Hematopoietic multipotent progenitor cell treated with erythropoietin and hydrocortisone succinate and interleukin-3 and kit ligand, for 6 days (in vitro differentiated cells): ENCODE measurements around the gene ZDHHC1.
"Not testable (repeated sequence)": the region's sequence is repeated elsewhere in the genome, so short reads cannot be mapped to it uniquely, and the experiment has no call there.

ENCODE experiments used
- DNase-seq: peaks from one replicate; pipeline ENCODE4 v3.0.0-alpha.2; 2015

The ZDHHC1 gene

DNA sequence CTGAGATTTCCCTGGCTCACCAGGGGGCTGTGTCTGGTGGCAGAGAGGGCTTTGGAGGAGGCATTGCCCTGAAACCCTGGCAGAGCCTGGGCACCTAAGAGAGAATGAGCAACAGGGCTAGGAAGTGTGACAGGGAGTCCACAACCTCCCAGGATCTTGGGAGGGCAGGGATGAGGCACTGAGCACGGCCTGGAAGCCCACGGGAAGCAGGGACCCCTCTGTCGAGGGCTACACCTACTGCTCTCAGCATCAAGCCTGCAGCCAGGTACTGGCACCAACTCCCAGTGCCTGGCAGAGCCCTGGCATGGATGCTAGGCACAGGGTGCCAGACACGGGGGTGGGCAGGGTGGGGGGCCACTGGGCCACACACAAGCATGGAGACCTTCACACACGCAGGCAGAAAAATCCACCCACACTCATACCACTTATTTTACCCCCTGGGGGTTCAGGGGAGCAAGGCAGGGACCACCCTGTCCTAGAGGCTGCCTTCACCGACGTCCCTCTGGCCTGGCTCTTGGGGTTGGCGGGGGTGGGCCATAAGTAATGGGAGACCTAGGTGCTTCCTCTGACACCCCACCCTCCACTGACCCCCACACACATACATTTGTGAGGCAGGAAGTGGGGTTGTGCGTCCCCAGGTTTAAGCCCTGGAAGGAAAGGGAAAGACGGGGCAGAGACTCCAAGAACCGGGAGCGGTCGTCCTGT lies 13.7 kb upstream of the ZDHHC1 start:
- no peak for DNase-seq

DNA sequence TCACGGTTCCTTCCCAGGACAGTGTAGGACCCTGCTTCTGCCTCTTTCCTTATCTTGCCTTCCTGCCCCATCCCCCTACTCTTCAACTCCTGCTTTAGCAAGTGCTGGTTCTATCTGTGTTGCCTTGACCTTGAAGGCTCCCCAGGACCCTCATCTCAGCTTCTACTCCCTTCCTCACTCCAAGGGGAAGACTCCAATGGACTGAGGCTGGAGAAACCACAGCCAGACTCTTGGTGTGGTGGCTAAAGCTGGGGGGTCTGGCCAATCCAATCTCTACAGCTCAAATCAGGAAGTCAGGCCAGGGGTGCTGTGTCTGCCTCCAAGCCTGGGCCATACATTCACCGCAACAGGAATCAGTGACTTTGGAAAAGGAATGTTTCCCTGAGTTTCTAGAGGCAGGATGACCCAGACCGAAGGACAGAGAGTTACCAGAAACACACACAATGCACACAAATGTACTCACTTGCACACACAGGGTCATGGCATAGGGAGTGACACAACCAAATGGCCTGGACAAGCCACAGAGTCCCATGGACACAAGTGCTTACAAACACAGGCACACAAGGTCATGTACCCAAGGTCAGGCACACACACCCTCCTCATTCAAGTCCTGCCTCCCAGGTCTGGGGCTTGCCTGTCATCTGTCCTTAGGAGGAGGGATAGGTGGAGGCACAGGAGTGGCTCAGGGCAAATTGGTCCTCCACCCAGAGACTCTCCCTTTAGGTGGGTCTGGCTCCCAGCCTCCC lies 12.9 kb upstream of the ZDHHC1 start:
- no peak for DNase-seq

DNA sequence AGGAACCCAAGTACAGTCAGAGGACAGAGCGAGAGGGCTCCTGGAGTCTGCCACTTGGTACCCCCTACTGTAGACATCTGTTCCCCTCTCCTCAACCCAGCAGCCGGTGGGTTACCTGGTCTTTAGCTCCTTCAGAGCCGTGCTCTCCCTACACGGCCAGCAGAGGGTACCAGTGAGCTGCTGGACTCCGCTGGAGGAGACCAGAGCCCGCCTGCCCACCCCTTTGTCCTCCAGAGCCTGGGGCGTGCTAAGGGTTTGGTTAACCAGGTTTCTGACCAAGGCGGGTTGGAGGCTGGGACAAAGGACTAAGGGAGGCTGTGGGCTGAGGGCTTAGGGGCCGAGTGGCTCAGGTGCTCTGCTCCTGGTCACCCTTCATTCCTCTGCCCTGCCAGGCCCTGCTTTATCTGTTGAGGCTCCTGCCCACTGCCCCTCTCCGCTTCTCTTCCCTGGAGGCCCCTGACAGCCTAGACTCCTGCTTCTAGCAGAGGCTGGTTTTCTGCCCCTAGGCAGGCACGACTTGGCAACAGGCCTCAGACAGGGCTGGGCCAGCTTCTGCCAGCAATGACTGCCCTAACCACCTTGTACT lies 12.0 kb upstream of the ZDHHC1 start:
- peak; percentile 84 for DNase-seq

DNA sequence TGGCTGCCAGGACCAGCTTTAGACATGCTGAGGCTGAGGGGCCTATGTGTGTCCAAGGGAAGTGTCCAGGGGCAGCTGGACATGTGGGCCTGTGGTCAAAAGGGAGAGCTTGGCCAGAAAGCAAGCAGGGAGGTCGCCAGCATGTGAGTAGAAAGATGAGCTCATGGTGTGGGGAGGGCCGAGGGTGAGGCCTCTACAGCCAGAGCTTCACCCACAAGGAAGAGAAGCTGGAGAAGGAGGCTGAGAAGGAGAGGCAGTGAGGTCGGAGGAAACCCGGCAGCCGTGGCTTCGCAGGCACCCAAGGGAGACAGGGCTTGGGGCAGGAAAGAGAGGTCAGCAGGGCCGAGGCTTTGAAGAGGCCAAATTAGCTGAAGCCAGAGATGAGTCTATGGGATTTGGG lies 10.7 kb upstream of the ZDHHC1 start:
- no peak for DNase-seq

DNA sequence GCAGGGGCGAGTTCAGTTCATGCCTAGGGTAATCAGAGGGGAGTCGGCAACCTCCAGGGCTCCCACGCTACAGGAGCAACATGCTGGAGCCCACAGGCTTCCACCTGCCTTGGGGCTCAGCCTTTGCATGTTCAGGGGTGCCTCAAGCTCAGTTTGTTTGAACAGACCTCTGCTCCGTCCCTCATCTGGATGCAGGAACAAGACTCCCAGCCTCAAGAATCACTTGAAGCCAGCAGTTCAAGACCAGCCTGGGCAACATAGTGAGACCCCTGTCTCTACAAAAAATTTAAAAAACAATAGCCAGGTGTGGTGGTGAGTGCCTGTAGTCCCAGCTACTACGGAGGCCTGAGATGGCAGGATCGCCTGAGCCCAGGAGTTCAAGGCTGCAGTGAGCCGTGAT lies 9.7 kb upstream of the ZDHHC1 start:
- DNase-seq: no peak

DNA sequence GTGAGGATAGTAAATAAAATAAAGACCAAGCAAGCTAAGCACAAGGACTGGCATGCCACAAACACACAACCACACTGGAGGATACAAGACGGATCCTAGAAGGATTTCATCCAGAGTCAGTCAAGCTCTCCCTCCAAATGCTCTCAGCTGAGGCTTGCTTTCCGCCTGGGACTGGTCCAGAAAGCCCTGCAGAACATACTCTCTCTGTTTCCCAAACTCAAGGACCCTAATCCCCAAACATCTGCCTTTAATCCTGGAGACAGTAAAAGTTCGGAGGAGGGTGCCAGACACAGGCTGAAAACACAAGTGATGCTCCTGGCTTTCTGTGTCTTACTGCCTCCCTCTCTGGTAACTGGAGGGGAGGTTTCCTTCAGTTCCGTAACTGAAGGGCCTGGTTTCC lies 9.3 kb upstream of the ZDHHC1 start:
- no peak for DNase-seq

DNA sequence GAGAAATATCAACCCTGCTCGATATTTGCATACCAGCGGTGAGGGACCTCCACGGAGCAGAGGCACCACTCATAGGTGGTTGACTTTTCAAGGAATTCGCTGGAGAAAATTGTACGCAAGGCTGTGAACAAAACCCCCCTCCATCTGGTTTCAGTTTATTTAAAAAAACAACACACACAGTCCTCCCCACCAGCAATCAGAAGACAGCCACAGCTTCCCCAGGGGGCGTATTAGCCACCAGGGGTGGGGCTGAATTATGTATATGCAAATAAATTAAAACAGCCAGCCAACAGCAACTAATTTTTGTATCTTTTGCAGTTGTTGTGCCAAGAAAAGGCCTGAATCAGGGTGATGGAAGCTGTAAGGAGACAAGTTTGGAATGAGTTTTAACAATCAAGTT lies 8.8 kb upstream of the ZDHHC1 start:
- DNase-seq: no peak

DNA sequence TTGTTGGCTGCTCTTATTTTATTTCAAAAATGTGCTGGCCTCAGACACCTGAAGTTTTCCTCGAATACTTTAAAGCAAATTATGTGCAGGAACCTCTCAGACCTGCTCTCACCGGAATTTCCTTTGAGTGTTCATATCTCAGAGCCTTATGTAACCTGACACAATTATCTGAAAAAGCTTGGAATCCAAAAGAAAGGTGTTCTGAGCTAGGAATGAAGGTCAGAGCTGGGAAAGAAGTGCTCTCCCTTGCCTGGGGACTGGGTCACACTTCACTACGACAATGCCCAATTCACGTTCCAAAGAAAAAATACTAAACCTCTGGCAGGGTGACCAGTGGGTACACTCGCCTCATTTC lies 8.0 kb upstream of the ZDHHC1 start:
- no peak for DNase-seq

DNA sequence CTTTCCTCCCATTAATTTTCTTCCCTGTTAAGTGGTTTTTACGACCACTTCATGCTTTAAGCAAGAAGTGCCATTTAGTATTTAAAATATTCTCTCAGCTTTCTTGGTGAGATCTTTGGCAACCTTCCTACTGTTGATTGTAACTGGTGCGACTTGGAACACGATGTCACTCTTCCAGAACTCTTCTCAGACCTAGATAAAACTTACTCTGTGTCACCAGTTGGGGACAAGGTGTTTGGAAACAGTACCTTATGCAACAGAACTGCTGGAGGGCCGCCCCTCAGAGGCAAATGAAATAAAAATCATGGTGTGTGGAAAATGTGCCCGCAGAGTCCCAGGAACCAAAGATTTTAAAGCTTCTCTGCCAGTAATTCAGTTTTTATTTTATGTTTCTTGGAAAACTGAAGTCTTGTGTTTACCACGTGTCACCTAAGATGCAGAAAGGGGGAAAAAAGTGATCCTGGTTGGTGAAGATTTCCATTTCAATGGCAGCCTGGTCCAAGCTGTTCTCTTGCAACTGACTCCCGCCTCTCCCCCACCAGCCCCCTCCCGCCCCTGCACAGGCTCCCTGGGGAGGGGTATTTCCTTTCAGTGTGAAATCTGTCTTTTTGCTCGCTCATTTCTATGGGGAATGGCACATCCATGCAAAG lies 7.5 kb upstream of the ZDHHC1 start:
- DNase-seq: no peak

DNA sequence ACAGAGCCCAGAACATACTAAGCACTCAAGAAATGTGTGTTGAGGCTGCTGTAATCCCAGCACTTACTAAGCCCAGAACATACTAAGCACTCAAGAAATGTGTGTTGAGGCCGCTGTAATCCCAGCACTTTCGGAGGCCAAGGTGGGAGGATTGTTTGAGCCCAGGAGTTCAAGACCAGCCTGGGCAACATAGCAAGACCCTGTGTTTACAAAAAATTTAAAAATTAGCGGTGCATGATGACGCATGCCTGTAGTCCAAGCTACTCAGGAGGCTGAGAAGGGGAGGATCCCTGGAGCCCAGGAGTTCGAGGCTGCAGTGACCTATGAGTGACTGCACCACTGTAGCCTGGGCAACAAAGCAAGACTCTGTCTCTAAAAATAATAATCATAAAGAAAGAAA lies 6.7 kb upstream of the ZDHHC1 start:
- no peak for DNase-seq

DNA sequence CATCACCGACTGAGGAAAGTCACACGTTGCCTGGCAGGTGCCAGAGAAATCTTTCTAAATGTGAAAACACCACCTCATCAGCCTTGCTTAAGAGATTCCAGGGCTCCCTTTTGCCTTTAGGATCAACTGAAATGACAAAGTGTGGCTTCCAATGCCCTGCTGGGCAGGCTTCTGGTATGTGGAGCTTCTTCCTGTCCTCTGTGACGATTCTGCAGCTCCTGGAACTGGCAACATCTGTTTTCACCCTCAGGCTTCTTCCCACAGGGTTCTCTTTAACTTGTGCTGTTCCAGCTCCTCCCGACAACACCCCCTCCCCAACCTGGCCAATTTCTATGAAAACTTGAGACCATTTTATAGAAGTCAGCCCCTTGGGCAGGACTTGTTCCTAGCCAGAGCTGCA lies 4.8 kb upstream of the ZDHHC1 start:
- no peak for DNase-seq

DNA sequence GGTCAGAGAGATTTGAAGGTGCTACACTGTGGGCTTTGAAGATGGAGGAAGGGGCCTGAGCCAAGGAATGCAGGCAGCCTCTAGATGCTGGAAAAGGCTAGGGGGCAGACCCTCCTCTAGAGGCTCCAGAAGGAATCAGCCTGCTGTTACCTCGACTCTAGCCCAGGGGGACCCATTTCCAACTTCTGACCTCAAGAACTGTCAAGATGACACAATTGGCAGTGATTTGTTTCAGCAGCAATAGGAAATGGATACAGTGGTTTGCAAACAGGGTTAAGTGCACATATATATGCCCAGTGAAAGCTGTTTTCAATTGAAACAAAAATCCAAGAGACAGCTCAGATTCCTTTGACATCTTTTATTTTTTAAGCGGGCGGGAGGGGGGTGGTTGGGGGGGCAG lies 3.7 kb upstream of the ZDHHC1 start:
- DNase-seq: no peak

DNA sequence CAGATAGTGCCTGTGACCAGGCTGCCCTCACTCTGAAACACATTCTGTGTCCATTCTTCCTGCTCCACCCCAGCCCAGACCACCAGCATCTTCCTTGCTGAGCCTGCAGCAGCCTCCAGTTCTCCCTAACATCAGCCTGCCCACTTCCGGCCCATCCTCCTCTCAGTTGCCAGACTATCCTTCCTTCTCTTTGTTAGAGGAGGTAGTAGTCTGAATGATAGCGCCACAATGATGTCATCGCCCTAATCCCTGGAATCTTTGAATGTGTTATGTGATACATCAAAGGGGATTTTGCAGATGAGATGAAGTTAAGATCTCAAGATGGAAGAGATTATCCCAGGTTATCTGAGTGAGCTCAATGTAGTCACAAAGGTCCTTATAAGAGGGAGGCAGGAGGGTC lies 3.2 kb upstream of the ZDHHC1 start:
- DNase-seq: no peak

DNA sequence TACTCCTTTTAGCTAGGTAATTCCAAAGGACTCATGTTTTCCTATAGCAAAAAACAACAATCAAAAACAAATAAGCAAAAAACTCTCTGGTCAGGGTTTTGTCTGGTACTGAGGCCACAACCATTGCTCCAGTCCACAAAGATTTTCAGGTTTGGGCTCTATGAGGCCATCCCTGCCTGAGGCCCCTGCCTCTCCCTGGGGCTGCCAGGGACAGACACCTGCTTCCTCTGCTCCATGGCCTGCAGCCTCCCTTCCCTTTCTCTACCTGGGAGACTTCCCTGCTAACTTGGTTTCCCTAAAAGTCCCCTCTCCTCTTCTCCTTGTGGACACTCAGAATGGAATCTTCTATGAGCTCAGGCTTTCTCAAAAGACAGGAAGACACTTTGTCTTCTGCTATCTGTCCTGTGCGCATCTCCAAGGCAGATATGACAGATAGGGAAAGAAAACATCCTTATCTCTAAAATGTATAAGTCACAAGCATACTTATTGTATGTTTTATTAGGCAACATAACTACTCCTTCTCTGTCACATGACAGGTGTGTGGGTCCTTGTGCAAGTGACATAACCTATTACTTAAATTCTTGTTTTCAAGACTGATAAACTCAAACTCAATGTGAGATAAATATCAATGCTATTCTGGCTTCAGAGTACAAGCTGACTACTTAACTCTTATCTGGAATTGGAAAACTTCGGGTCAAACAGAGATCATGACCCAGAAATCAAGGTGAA lies 1.2 kb upstream of the ZDHHC1 start:
- DNase-seq: peak; percentile 47

DNA sequence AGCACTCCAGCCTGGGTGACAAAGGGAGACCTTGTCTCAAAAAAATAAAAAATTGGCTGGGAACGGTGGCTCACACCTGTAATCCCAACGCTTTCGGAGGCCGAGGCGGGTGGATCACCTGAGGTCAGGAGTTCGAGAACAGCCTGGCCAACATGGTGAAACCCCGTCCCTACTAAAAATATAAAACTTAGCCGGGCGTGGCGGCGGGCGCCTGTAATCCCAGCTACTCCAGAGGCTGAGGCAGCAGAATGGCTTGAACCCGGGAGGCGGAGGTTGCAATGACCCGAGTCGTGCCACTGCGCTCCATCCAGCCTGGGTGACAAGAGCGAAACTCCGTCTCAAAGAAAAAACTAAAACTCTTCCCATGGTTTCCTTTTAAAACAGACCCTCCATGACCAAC lies 856 bp downstream of the ZDHHC1 start:
- not testable (repeated sequence) for DNase-seq

DNA sequence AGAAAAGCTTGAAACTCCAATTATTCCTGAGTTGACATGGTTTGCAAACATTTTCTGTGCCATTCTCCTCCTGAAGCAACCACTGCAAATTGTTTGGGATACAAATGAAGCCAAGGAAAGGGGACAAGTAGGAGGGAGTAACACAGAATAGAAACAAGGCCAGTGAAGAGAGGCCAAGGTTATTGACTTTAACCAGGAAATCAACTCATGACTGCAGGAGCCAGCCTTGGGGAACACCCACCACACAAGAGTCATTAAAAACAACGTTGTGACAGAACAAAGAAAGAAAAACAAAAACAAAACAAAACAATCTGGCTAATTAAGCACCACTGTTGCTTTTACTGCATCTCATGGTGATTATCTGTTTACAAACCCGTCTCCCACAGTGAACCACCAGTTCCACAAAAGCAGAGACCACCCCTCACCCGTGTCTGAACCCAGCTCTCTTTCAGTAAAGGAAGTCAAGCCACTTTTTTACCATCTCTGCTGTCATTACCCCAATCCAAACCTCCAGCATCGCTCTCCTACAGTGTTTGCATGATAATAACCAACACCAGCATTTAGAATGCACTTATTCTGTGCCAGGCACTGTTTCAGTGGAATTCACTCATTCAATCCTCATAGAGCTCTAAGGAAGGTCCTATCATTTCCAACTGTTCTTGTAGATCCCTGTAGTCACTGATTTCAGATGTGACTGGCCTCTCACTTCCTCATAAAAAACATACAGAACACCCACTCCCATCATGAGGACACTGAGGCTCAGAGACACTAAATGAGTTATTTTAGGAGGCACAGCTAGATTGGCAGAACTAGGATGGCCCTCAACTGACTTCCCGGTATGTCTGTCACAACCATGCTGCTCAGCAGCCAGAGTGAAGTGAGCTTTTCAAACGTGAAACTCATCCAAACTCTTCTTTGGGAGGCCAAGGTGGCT lies 2.0 kb downstream of the ZDHHC1 start:
- no peak for DNase-seq

DNA sequence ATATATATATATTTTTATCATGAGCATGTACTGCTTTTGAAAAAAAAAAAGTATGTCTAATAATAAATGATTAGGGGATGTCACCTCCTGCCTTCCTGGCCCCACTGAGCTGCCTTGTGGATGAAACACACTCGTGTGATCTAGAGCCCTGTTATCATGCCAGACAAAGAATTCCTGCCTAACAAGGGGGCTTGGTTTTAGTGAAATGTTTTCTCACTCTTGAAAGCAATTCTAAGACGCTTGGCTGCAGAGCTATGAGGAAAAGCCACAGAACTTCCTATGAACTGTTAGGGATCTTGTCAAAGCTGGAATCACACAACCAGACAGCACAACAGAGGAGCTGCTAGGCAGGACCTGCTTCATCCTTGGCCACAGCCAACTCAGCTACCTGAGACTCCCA lies 4.0 kb downstream of the ZDHHC1 start:
- no peak for DNase-seq

DNA sequence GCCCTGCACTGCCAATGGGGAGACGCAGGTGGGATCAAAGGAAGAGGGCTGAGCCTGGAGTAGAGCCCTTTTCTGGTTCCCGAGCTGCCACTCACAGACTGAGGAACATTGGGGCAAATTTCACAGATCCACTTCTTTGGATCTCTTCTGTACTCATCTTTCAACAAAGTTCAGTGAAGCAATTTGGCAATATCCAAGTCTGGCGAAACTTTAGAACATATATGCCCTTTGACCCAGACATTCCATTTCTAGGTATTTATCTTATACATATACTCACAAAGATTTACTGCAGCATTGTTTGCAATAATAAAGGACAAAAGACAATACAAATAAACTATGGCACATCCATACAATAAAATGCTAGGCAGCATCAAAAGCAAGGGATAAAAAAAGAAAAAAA lies 4.9 kb downstream of the ZDHHC1 start:
- no peak for DNase-seq

DNA sequence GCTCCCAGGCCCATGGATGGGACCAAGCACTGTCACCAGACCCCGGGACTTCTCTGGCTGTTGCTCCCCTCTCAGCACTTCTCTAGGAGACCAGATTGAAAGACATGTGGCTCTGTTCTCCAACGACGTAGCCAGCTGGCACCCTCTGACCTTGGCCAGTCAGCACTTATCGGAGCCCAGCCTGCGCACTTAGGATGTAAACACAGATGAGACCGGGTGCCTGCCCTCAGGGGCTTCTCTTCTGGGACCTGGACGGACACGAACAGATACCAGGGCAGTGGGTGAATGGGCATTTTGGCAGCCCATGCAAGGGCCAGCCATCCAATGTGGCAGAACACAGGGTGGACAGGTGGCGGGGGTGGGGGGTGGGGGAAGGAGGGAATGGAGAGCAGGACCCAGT lies 6.6 kb downstream of the ZDHHC1 start:
- no peak for DNase-seq

DNA sequence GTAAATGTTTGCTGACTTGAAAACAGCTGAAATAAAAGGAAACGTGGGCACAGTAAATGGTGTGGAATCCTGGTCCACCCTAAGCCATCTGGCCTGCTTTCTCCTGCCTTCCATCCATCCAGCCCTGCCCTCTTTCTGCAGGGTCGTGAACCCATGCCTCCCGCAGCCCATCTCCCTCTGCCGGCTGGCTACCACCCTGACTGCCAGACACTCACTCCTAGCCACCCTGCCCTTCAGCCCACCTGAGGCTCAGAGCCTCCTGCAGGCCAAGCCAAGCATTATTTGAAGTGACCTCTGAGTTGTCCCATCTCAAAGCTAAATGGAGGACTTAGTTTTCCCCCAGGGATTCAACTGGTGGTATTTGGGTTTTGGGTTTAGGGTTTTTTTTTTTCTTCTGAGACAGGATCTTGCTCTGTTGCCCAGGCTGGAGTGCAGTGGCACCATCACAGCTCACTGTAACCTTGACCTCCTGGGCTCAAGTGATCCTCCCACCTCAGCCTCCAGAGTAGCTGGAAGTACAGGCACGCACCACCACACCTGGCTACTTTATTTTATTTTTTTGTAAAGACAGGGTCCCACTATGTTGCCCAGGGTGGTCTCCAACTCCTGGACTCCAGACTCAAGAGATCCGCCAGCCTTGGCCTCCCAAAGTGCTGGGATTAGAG lies 8.4 kb downstream of the ZDHHC1 start:
- no peak for DNase-seq

DNA sequence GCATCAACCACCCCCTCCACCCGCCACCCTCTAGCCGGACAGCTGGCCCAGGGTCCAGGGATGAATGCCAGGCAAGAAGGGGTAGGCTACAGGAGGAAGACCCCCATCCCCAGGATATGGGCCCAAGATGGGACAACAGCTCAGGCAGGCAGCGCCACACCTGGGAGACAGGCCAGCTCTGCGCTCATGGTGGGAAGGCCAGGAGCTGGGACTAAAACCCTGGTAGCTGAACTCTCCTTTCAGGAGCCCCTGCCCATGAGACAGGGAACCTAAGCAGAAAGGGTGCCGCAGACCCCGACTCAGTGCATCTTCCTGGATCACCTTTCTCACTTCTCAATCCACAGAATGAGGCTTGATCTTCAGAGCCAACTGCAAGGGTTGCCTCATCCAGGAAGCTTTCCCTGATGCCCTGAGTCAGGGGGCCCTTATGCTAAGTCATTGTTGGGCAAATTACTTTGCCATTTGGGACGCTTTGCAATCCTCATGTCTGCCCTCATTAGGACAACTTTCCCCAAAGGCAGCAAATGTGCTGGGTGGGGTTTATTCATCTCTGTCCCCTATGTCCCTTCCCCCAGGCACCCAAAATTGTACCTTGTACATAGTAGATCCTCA lies 9.0 kb downstream of the ZDHHC1 start:
- DNase-seq: no peak
